CD4-positive, alpha-beta T cell treated with Interleukin-15 for 4 hours (primary cell): ENCODE results near the gene TRPC4.
"Not testable (repeated sequence)": the region's sequence is repeated elsewhere in the genome, so short reads cannot be mapped to it uniquely, and the experiment has no call there.

Experiments
- DNase-seq: peaks from one replicate; pipeline ENCODE4 v3.0.0-alpha.2; 2020; ENCODE audit warnings: low spot score

The TRPC4 gene

GRCh38 chr13:37833411-37833810 is 36.2 kb downstream of the TRPC4 start:
- no peak for DNase-seq

- no peak for DNase-seq
Measured at GRCh38 chr13:37816276-37816675, 53.3 kb downstream of the TRPC4 start.

- no peak for DNase-seq
Measured at GRCh38 chr13:37811441-37811840, 58.1 kb downstream of the TRPC4 start.

- DNase-seq: no peak
Measured at GRCh38 chr13:37806666-37807065, 62.9 kb downstream of the TRPC4 start.

GRCh38 chr13:37797631-37798030 is 71.9 kb downstream of the TRPC4 start:
- no peak for DNase-seq

- DNase-seq: not testable (repeated sequence)
Measured at GRCh38 chr13:37796795-37797194, 72.8 kb downstream of the TRPC4 start.

- no peak for DNase-seq
Measured at GRCh38 chr13:37795326-37795725, 74.2 kb downstream of the TRPC4 start.

GRCh38 chr13:37791699-37792098 is 77.9 kb downstream of the TRPC4 start:
- DNase-seq: no peak

- no peak for DNase-seq
Measured at GRCh38 chr13:37788346-37788745, 81.2 kb downstream of the TRPC4 start.

- no peak for DNase-seq
Measured at GRCh38 chr13:37777676-37778075, 91.9 kb downstream of the TRPC4 start.

- DNase-seq: no peak
Measured at GRCh38 chr13:37775871-37776270, 93.7 kb downstream of the TRPC4 start.

GRCh38 chr13:37772644-37773043 is 96.9 kb downstream of the TRPC4 start:
- no peak for DNase-seq

GRCh38 chr13:37769545-37769944 is 100.0 kb downstream of the TRPC4 start:
- DNase-seq: no peak

GRCh38 chr13:37769078-37769477 is 100.5 kb downstream of the TRPC4 start:
- no peak for DNase-seq

- DNase-seq: no peak
Measured at GRCh38 chr13:37766502-37766901, 103.1 kb downstream of the TRPC4 start.

- no peak for DNase-seq
Measured at GRCh38 chr13:37755349-37755748, 114.2 kb downstream of the TRPC4 start.

GRCh38 chr13:37753776-37754175 is 115.8 kb downstream of the TRPC4 start:
- no peak for DNase-seq

GRCh38 chr13:37752146-37752545 is 117.4 kb downstream of the TRPC4 start:
- DNase-seq: no peak

GRCh38 chr13:37751025-37751424 is 118.5 kb downstream of the TRPC4 start:
- no peak for DNase-seq

- no peak for DNase-seq
Measured at GRCh38 chr13:37748913-37749312, 120.7 kb downstream of the TRPC4 start.

GRCh38 chr13:37747071-37747612 is 122.4 kb downstream of the TRPC4 start:
- DNase-seq: no peak

GRCh38 chr13:37741536-37741935 is 128.0 kb downstream of the TRPC4 start:
- no peak for DNase-seq

- DNase-seq: no peak
Measured at GRCh38 chr13:37736045-37736444, 133.5 kb downstream of the TRPC4 start.

GRCh38 chr13:37735293-37735692 is 134.3 kb downstream of the TRPC4 start:
- DNase-seq: no peak

GRCh38 chr13:37729876-37730275 is 139.7 kb downstream of the TRPC4 start:
- no peak for DNase-seq
